IPS-20b (cell line): Measurements from ENCODE around the gene MSMB.

Experiments used
- H3K27ac ChIP-seq: one replicate; pipeline ENCODE4 v1.5.1; 2013; ENCODE audit warnings: low read length
- H3K27me3 ChIP-seq: 2 replicates; pipeline ENCODE4 v1.6.1; 2013; ENCODE audit warnings: mild to moderate bottlenecking, low read length, inconsistent platforms; ENCODE audit not compliant: insufficient read depth
- H3K36me3 ChIP-seq: 2 replicates; pipeline ENCODE4 v1.6.1; 2013; ENCODE audit warnings: low read depth, mild to moderate bottlenecking, inconsistent platforms, low read length, moderate library complexity; ENCODE audit not compliant: insufficient read depth
- H3K4me1 ChIP-seq: 2 replicates; pipeline ENCODE4 v1.6.1; 2013; ENCODE audit warnings: mild to moderate bottlenecking, control low read depth, inconsistent platforms, low read length, moderate library complexity; ENCODE audit not compliant: insufficient read depth
- H3K4me3 ChIP-seq: 2 replicates; pipeline ENCODE4 v1.5.1; 2013; ENCODE audit warnings: mild to moderate bottlenecking, low read length, inconsistent platforms
- H3K9ac ChIP-seq: 2 replicates; pipeline ENCODE4 v1.6.1; 2013; ENCODE audit warnings: low read depth, mild to moderate bottlenecking, inconsistent platforms, low read length, moderate library complexity
- H3K9me3 ChIP-seq: 2 replicates; pipeline ENCODE4 v1.6.1; 2013; ENCODE audit warnings: mild to moderate bottlenecking, low read depth, low read length, inconsistent platforms; ENCODE audit not compliant: insufficient read depth

The MSMB gene

DNA sequence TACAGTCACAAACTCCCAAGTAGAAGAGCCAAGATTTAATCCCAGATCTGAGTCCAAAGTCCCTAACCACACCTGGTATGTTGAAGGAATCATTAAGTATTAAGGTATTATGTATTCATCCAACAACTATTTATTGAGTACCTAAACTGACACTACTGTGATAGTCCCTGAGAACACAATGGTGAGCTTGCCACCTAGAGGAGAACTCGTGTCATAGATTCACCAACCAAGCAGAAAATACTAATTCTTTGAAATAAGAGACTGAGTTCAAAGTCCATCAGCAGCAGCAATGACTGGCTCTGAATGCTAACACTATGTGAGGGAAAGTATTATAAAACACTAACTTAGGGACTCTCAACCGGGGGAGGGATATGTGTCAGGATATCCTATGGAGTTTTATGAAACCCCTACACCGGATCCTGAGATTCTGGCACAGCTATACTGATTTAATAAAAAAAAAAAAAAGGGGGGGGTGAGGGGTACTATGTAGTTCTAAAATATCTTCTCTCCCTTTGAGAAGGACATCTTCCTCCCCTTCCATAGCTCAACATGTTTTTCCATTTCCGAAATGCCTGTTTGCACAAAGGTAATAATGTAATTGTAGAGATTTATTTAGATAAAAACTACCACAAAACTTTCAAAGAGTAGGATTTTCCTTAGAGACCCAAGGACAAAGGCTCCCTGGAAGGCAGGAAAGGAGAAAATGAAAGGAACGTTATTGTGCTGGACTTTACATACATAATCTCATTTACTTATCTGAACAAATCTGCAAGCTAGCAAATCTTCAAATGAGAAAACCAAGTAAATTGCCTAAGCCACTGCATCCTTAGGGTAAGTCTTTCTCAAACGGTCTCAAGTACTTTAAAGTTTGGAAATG is 17.2 kb downstream of the MSMB start:
- H3K27me3 ChIP-seq, result no peaks in the 10 kb centered on the region
- H3K9me3 ChIP-seq, result no peaks in the 10 kb centered on the region
- no peak overlapping the region for H3K27ac ChIP-seq
- H3K4me1 ChIP-seq, result peaks cover 11% of the 10 kb centered on the region; the same call in 1 of the 2 replicates
- H3K9ac ChIP-seq, result peak overlapping the region; percentile 76; the same call in 1 of the 2 replicates
- no peaks in the 10 kb centered on the region for H3K36me3 ChIP-seq
- H3K4me3 ChIP-seq, result peak overlapping the region; percentile 84; the same call in 1 of the 2 replicates

DNA sequence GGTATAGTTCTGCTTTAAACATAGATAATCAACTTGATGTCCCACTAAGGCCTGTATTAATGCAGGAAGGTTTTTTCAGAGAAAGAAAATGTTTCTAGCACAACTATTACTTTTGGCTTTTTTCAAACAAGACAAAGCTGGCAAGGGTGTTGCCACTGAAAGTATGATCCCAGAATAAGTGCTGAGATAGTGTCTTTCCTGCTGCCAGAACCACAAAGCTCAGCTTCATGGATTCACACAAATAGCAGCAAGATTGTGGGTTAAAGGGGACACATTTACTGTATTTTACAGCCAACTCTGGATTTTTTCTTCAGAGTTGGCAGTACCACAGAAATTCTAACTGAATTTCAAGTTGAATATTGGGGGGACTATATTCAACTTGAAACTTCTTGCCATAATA is 20.0 kb downstream of the MSMB start:
- no peaks in the 10 kb centered on the region for H3K27me3 ChIP-seq
- peaks cover 11% of the 10 kb centered on the region; the same call in 1 of the 2 replicates for H3K4me1 ChIP-seq
- H3K27ac ChIP-seq, result no peak overlapping the region
- no peaks in the 10 kb centered on the region for H3K9me3 ChIP-seq
- no peaks in the 10 kb centered on the region for H3K36me3 ChIP-seq
- no peak overlapping the region for H3K4me3 ChIP-seq
- no peak overlapping the region for H3K9ac ChIP-seq

DNA sequence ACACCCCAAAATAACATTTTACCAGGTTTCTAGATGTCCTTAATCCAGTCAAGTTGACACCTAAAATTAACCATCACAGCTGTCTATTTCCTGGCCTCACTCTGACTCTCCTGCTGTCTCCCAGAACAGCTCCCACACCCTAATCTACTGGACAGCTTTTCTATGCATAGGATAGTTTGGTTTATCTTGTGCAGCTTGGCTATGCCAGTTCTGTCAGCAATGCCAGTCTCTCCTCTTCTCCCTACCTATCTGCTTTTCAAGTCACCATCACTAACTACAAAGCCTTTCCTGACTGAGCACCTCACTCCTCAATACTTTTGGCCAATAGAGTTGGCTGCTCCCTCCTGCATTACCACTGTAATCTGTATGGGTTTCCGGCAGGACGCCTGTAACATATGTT is 20.7 kb downstream of the MSMB start:
- H3K4me1 ChIP-seq, result peaks cover 16% of the 10 kb centered on the region
- no peaks in the 10 kb centered on the region for H3K36me3 ChIP-seq
- no peak overlapping the region for H3K27ac ChIP-seq
- H3K27me3 ChIP-seq, result no peaks in the 10 kb centered on the region
- H3K9me3 ChIP-seq, result no peaks in the 10 kb centered on the region
- H3K4me3 ChIP-seq, result no peak overlapping the region
- no peak overlapping the region for H3K9ac ChIP-seq

DNA sequence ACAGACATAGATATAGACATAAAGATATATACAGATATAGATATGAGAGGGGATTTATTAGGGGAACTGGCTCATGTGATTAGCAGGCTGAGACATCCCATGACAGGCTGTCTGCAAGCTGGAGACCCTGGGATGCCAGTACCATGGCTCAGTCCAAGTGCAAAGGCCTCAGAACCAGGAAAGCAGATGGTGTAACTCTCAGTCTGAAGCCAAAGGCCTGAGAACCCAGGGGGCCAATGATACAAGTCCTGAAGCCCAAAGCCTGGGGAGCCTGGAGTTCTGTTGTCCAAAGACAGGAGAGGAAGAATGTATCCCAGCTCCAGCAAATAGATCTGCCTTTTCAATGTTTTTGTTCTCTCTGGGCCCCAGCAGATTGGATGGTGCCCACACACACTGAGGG is 21.1 kb downstream of the MSMB start:
- H3K36me3 ChIP-seq, result no peaks in the 10 kb centered on the region
- H3K9ac ChIP-seq, result no peak overlapping the region
- H3K4me1 ChIP-seq, result peaks cover 19% of the 10 kb centered on the region
- no peaks in the 10 kb centered on the region for H3K9me3 ChIP-seq
- H3K27ac ChIP-seq, result no peak overlapping the region
- H3K4me3 ChIP-seq, result no peak overlapping the region
- H3K27me3 ChIP-seq, result no peaks in the 10 kb centered on the region

DNA sequence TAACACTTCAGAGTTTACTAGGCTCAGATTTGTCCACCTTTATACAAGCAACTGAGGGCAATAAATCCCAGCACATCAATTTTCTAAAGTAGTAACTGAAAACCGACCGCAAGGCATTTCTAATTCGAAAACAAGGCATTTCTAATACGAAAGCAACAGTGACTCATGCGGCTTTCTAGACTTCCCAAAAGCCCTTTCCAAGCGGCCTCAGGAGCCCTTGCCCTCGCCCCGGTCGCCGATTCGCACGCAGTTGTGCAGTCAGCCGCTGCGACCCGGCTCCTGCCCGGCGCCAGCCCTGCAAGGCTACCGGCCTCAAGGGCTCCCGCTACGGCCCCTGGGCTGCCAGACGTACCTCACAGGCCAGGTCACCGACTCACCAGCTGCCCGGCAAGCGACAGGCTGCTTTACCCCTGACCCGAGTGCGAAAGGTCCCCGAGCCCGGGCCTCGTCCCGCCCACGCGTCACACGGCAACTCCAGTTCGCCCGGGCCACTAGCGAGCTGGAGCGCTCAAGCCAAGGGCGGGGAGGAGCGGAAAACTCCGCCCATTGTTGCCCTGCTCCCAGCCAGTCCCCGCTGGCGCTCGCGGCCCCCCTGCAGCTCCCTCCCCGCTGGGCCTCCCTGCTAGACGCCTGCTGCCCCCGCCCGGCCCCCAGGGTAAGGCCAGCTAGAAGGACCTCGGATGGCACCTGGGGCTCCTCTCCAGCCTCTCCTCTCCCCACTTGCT is 22.9 kb downstream of the MSMB start:
- Histone ChIP-seq H3K4me3 (peak overlapping the region; percentile 80), H3K4me1 (peaks cover 9% of the 10 kb centered on the region), H3K9me3 (no peaks in the 10 kb centered on the region), H3K27ac (no peak overlapping the region), H3K9ac (peak overlapping the region; percentile 73; the same call in 1 of the 2 replicates), H3K27me3 (no peaks in the 10 kb centered on the region), H3K36me3 (no peaks in the 10 kb centered on the region)

DNA sequence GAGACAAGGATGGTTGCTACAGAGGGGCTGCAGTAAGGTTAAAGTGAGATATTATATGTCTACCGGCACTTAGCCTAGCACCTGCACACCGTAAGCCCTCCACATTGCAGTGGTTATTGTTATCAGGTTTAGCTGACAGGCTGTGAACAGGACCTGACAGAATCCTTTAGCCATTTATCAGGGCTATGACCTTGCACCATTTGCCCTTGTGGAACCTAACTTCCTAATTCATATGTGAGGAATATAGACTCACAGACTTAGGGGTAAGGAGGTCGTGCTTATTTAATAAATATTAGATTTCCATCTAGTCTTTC is 25.8 kb downstream of the MSMB start:
- no peaks in the 10 kb centered on the region for H3K27me3 ChIP-seq
- no peak overlapping the region for H3K27ac ChIP-seq
- no peak overlapping the region for H3K9ac ChIP-seq
- peaks cover 11% of the 10 kb centered on the region for H3K36me3 ChIP-seq
- no peaks in the 10 kb centered on the region for H3K9me3 ChIP-seq
- no peak overlapping the region for H3K4me3 ChIP-seq
- peaks cover 9% of the 10 kb centered on the region for H3K4me1 ChIP-seq

DNA sequence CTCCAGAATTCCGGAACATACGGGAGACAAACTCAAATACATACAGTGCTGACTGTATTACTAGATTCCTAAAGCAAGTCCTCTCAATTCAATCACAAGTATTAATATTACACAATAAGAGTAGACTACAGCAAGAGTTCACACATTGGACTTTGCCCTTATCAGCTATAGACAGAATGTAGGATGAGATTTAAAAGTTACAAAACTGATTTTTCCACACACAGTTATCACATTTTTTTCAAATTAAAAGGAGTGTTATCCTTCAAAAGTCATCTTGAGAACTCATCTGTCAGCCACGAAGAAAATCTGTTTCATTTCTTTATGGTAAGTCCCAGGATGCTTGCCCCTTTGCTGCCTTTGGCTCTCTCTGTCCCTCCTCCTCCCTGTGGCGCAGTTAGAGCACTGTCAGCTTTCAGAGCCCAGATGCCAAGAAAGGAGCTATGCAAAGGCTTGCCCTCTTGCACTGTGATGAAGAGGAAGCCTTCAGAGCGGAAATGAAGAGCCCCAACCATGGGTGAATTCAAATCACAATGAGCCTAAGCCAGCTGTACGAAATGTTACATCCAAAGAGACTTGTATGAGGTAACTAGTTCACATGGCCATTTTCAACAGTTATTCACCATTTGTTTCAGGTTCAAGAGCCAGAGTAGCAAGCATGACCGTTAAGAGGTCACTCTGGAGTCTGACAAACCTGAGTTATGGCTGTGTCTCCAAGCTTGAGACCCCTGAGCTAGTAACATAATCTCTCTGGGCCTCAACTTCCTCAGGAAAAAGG is 26.3 kb downstream of the MSMB start:
- H3K9ac ChIP-seq, result no peak overlapping the region
- no peaks in the 10 kb centered on the region for H3K27me3 ChIP-seq
- no peak overlapping the region for H3K27ac ChIP-seq
- no peak overlapping the region for H3K4me3 ChIP-seq
- no peaks in the 10 kb centered on the region for H3K9me3 ChIP-seq
- H3K4me1 ChIP-seq, result peaks cover 9% of the 10 kb centered on the region
- peaks cover 17% of the 10 kb centered on the region for H3K36me3 ChIP-seq

DNA sequence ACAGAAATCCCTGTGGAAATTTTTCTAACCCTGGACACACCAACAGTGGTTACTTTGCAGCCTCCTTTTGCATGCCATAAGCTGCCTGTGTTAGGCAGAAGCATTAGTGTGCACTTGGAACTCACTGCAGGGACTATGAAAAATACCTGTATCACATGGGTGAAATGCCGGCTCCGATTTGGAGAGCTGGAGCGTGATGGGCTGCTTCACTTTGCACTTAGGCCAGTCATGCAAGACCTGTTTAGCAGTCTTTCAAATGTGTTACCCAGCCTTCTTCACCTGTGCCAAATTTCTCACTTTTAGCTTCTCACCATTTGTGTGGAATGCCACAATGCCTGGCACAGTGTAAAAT is 26.9 kb downstream of the MSMB start:
- H3K4me1 ChIP-seq, result peaks cover 9% of the 10 kb centered on the region
- peaks cover 23% of the 10 kb centered on the region for H3K36me3 ChIP-seq
- H3K9ac ChIP-seq, result no peak overlapping the region
- H3K27me3 ChIP-seq, result no peaks in the 10 kb centered on the region
- no peak overlapping the region for H3K27ac ChIP-seq
- H3K4me3 ChIP-seq, result no peak overlapping the region
- no peaks in the 10 kb centered on the region for H3K9me3 ChIP-seq

DNA sequence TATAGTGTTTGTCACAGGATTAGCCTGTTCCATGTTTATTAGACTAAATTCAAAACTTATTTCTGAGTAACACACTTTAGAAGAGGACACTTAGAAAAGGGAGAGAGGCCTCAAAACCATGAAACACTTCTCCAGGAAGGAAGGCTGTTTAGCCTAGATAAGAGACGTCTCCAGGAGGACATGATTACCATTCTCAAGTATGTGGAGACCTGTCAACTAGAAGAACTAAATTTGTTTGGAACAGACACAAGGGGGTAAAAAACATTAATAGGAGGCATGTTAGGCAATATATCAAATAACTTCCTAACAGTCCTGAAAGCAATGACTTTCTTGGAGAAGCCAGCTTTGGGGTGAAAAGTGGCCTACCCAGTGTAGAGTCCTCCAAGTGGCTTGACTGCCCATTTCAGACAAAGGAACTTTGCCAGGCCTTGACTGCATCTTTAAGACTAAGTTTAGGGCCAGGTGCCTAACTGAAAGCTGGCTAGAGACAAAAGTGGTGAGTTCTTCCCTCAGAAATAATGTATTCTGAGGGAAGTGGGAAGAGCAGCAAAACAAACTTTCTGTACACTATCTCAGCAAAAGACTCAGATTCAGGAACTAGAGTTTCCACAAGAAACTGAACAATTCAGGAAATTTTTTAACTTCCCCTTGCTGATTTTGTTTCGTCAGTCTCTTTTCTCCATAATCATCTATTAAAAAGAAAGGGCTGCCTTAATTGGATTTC is 27.5 kb downstream of the MSMB start:
- H3K9ac ChIP-seq, result 0 out of 2 replicates have a peak overlapping the region, but pooled peaks have one; percentile 17
- H3K36me3 ChIP-seq, result peaks cover 28% of the 10 kb centered on the region
- H3K4me3 ChIP-seq, result no peak overlapping the region
- no peaks in the 10 kb centered on the region for H3K9me3 ChIP-seq
- H3K27ac ChIP-seq, result no peak overlapping the region
- H3K27me3 ChIP-seq, result no peaks in the 10 kb centered on the region
- peaks cover 9% of the 10 kb centered on the region for H3K4me1 ChIP-seq

DNA sequence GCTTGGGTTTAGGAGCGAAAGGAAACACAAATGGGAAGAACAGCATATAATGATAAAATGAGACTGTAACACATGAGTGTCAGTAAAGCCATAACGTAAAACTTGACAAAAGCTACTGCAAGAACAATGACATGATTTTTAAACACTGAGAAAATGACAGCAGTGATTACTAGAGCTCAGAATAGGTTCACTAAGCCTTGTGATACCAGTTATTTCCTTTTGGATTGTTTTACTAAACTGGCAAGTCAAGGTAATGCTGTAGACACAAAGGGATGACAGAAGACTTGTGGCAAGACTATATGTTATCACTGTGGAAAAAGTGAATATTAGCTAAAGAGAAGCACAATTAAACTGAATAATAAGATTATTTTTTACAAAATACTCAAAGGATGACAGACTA is 28.3 kb downstream of the MSMB start:
- H3K9me3 ChIP-seq, result no peaks in the 10 kb centered on the region
- H3K9ac ChIP-seq, result no peak overlapping the region
- no peaks in the 10 kb centered on the region for H3K27me3 ChIP-seq
- H3K36me3 ChIP-seq, result peaks cover 37% of the 10 kb centered on the region
- H3K27ac ChIP-seq, result no peak overlapping the region
- H3K4me1 ChIP-seq, result peaks cover 9% of the 10 kb centered on the region
- H3K4me3 ChIP-seq, result no peak overlapping the region

DNA sequence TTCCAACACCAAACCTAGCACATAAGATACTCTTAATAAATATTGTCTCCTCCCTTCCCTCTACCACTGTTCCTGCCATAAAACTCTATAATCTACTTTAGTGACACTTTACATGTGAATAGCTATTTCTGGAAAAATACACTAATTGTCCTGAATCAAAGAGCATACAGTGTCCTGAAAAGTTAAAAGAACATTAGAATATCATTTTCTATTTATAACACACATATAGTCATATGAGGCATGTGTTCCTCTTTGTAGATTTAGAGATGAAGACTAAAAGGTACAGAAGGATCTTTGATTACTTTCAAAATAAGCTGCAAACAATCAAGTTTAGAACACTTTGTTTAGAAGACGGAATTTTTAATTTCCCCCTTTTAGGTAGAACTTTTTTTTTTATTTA is 29.3 kb downstream of the MSMB start:
- H3K4me3 ChIP-seq, result no peak overlapping the region
- peaks cover 9% of the 10 kb centered on the region for H3K4me1 ChIP-seq
- H3K27me3 ChIP-seq, result no peaks in the 10 kb centered on the region
- no peaks in the 10 kb centered on the region for H3K9me3 ChIP-seq
- H3K27ac ChIP-seq, result no peak overlapping the region
- H3K9ac ChIP-seq, result no peak overlapping the region
- peaks cover 46% of the 10 kb centered on the region for H3K36me3 ChIP-seq
